Left lung (tissue), 10 donors: ENCODE data around the gene NDC1. TPM values are rescaled to one million over a fixed set of nuclear protein-coding genes. Genes with fewer than 3 reads are reported as not detected.

Experiments
- ATAC-seq: fragments of 200-7000 bp; cut with Tn5 transposase; one replicate; pipeline ENCODE4 v1.9.1; 2020; ENCODE audit warnings: moderate library complexity
- DNase-seq, 4 donors: peaks; one replicate each; pipeline ENCODE4 v3.0.0-alpha.2; 2013 to 2020
- H3K27ac ChIP-seq, 2 donors: fragments of 200-600 bp; sonication (generic) in 1 of 2; one replicate each; pipeline versions ENCODE4 v1.5.0 to v1.8.0; 2020 to 2021
- H3K27me3 ChIP-seq, 2 donors: fragments of 200-600 bp; sonication (generic) in 1 of 2; one replicate each; pipeline versions ENCODE4 v1.5.0 to v1.8.0; 2020 to 2021
- H3K36me3 ChIP-seq, 2 donors: fragments of 200-600 bp; sonication (generic) in 1 of 2; one replicate each; pipeline versions ENCODE4 v1.5.0 to v1.8.0; 2020 to 2021
- H3K4me1 ChIP-seq, 2 donors: fragments of 200-600 bp; one replicate each; pipeline ENCODE4 v1.8.0; 2021
- H3K4me3 ChIP-seq, 2 donors: fragments of 200-600 bp; sonication (generic) in 1 of 2; one replicate each; pipeline versions ENCODE4 v1.5.0 to v1.8.0; 2020 to 2021; ENCODE audit warnings: mild to moderate bottlenecking in 1 of 2
- H3K9me3 ChIP-seq, 2 donors: fragments of 200-600 bp; sonication (generic) in 1 of 2; one replicate each; pipeline versions ENCODE4 v1.5.0 to v1.8.0; 2020 to 2021
- intact Hi-C, 2 donors: fragments of 100-400 bp; cut with DNase I; formaldehyde crosslinking; loops; one replicate each; pipeline versions ENCODE4 v1.11.2 to v1.14.2; 2022
- polyA plus RNA-seq, 6 donors: library from polyadenylated mRNA; unstranded; fragments of 120-200 nt; gene quantifications; one replicate each; pipeline ENCODE4 v1.2.1, GENCODE V29; 2013; ENCODE audit not compliant: insufficient read length in 6 of 6
- total RNA-seq, 2 donors: library from RNA; stranded (reverse); fragmentation: NEBNext Ultra II Directional; extraction: Animal tissue kit (Norgen Biotek cat#: 25700); gene quantifications; one replicate each; pipeline ENCODE4 v1.2.1, GENCODE V29; 2021
- TF ChIP-seq, protein P1 (sequence below), 2 donors: fragments of 200-600 bp; sonication (generic) in 1 of 2; IDR thresholded peaks; one replicate each; pipeline versions ENCODE4 v1.5.0 to v1.8.0; 2021; ENCODE audit warnings: antibody characterized with exemption in 2 of 2
- donor health status: DM: no; HTN: yes; CAD: no.
- donor health status: DM: no; HTN: no; CAD: no.

NDC1 gene
- total and polyA plus RNA-seq, 8 donors = 9.1 to 27.4 (median 20.6) TPM

DNA sequence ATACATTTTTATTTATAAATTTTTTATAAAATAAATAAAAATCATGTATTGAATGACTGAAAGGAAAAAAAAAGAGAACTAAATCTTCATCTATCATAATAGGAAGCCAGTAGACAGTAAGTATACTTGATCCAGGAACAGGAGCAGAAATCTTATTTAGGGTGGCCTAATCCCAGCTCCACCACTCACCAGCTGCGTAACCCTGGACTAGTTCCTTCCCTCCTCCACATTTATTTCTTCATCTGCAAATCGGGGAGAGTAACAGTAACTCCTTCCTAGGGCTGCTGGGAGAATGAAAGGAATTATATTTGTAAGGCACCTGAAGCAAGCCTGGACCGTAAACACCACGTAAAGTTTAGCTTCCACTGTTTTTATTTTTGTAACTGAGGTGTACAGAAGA is 117.0 kb downstream of the NDC1 start:
- TF ChIP-seq, protein P1, sequence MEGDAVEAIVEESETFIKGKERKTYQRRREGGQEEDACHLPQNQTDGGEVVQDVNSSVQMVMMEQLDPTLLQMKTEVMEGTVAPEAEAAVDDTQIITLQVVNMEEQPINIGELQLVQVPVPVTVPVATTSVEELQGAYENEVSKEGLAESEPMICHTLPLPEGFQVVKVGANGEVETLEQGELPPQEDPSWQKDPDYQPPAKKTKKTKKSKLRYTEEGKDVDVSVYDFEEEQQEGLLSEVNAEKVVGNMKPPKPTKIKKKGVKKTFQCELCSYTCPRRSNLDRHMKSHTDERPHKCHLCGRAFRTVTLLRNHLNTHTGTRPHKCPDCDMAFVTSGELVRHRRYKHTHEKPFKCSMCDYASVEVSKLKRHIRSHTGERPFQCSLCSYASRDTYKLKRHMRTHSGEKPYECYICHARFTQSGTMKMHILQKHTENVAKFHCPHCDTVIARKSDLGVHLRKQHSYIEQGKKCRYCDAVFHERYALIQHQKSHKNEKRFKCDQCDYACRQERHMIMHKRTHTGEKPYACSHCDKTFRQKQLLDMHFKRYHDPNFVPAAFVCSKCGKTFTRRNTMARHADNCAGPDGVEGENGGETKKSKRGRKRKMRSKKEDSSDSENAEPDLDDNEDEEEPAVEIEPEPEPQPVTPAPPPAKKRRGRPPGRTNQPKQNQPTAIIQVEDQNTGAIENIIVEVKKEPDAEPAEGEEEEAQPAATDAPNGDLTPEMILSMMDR (IDR thresholded peaks at IDR 0.05) = no peak
- Histone ChIP-seq H3K9me3 (no peaks in the 10 kb centered on the region), H3K27ac (no peak overlapping the region), H3K4me3 (no peak overlapping the region), H3K4me1 (no peaks in the 10 kb centered on the region), H3K27me3 (no peaks in the 10 kb centered on the region), H3K36me3 (no peaks in the 10 kb centered on the region)
- no peak for ATAC-seq
- DNase-seq = no peak
- intact Hi-C loops = no loop called here

DNA sequence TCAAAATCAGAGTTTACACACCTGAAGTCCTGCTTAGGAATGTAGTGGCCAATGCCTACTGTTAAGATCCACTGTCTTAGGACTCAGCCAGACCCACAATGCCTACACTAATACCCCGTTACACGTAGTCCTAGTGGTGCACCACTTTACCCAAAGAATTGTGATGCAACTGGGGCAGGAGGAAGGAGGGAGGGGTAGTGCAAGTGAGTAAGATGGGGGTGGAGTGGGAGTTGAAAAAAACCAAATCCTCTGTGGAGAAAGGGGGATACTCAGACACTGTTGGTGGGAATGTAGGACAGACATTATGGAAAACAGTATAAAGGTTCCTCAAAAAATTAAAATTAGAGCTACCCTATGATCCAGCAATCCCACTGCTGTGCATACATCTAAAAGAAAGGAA is 118.6 kb downstream of the NDC1 start:
- Histone ChIP-seq H3K27me3 (peaks cover 0 to 11% of the 10 kb centered on the region in 2 donors), H3K9me3 (no peaks in the 10 kb centered on the region), H3K27ac (no peak overlapping the region), H3K4me1 (no peaks in the 10 kb centered on the region), H3K36me3 (no peaks in the 10 kb centered on the region), H3K4me3 (no peak overlapping the region)
- TF ChIP-seq, protein P1 (IDR thresholded peaks at IDR 0.05) = no peak
- ATAC-seq (no peak), DNase-seq (no peak)
- intact Hi-C loops = no loop called here

GRCh38 chr1:53718443-53718842 is 119.7 kb downstream of the NDC1 start:
- ATAC-seq (no peak), DNase-seq (no peak)
- TF ChIP-seq, protein P1 (IDR thresholded peaks at IDR 0.05) = no peak
- H3K4me1 ChIP-seq = no peaks in the 10 kb centered on the region
- H3K9me3 ChIP-seq = no peaks in the 10 kb centered on the region
- peaks cover 0 to 19% of the 10 kb centered on the region in 2 donors for H3K27me3 ChIP-seq
- intact Hi-C loops = no loop called here
- H3K4me3 ChIP-seq = no peak overlapping the region
- no peak overlapping the region for H3K27ac ChIP-seq
- no peaks in the 10 kb centered on the region for H3K36me3 ChIP-seq

- ATAC-seq = no peak
- Histone ChIP-seq H3K4me1 (no peaks in the 10 kb centered on the region), H3K4me3 (no peak overlapping the region), H3K36me3 (no peaks in the 10 kb centered on the region), H3K27me3 (peaks cover 0 to 19% of the 10 kb centered on the region in 2 donors), H3K27ac (no peak overlapping the region), H3K9me3 (no peaks in the 10 kb centered on the region)
- intact Hi-C loops = no loop called here
- no peak for DNase-seq
- TF ChIP-seq, protein P1 (IDR thresholded peaks at IDR 0.05) = no peak
These were observed 120.9 kb downstream of the NDC1 start for GRCh38 chr1:53717025-53717804.

- H3K4me1 ChIP-seq = no peaks in the 10 kb centered on the region
- no peaks in the 10 kb centered on the region for H3K9me3 ChIP-seq
- H3K27me3 ChIP-seq = peaks cover 0 to 19% of the 10 kb centered on the region in 2 donors
- H3K27ac ChIP-seq = no peak overlapping the region
- TF ChIP-seq, protein P1 (IDR thresholded peaks at IDR 0.05) = no peak
- intact Hi-C loops = no loop called here
- ATAC-seq (no peak), DNase-seq (no peak)
- no peaks in the 10 kb centered on the region for H3K36me3 ChIP-seq
- no peak overlapping the region for H3K4me3 ChIP-seq
These were observed 121.9 kb downstream of the NDC1 start for GRCh38 chr1:53716150-53716549.
